ENCODE measurements around the gene STRA8. TPM values are rescaled to one million over a fixed set of nuclear protein-coding genes. Genes with fewer than 3 reads are reported as not detected.

STRA8 gene
- polyA plus RNA-seq, 1 donor from 2014 or later, result not detected

- TF ChIP-seq RAD21 (conservative IDR thresholded peaks at IDR 0.05) (no peak), REST (IDR thresholded peaks at IDR 0.05; ENCODE audit: borderline replicate concordance) (no peak), SMC3 (conservative IDR thresholded peaks at IDR 0.05; ENCODE audit: poor library complexity) (no peak), POLR2AphosphoS5 (IDR thresholded peaks at IDR 0.05) (no peak), EP300 (conservative IDR thresholded peaks at IDR 0.05; ENCODE audit: poor library complexity, severe bottlenecking) (no peak), EZH2 (IDR thresholded peaks at IDR 0.05; ENCODE audit: borderline replicate concordance, insufficient read depth, low read length, poor library complexity, severe bottlenecking) (no peak), TAF1 (IDR thresholded peaks at IDR 0.05; ENCODE audit: low read depth) (no peak), MXI1 (conservative IDR thresholded peaks at IDR 0.05; ENCODE audit: poor library complexity, severe bottlenecking) (no peak), CTCF (IDR thresholded peaks at IDR 0.05; ENCODE audit: poor library complexity, severe bottlenecking) (no peak)
- Histone ChIP-seq H3K79me2 (replicated peaks; ENCODE audit: insufficient read depth, low read length) (no peaks in the 10 kb centered on the region), H3K9ac (ENCODE audit: low read length) (no peak overlapping the region), H3K27me3 (ENCODE audit: insufficient read depth, low read depth, low read length) (no peaks in the 10 kb centered on the region), H3K27ac (ENCODE audit: low read length) (no peak overlapping the region), H4K20me1 (ENCODE audit: insufficient read depth) (no peaks in the 10 kb centered on the region), H2AFZ (ENCODE audit: low read depth, low read length) (no peak overlapping the region), H3F3A (ENCODE audit: insufficient read depth, low read length, poor library complexity, severe bottlenecking) (no peaks in the 10 kb centered on the region), H3K36me3 (ENCODE audit: insufficient read depth, low read length) (no peaks in the 10 kb centered on the region), H3K4me3 (ENCODE audit: low read length) (no peak overlapping the region), H3K9me2 (ENCODE audit: insufficient read depth, low read length) (no peaks in the 10 kb centered on the region), H3K4me2 (ENCODE audit: low read length) (no peak overlapping the region), H3K9me3 (ENCODE audit: low read length) (no peaks in the 10 kb centered on the region)
Observed at GRCh38 chr7:135206941-135207391, 26.7 kb upstream of the STRA8 start.

GRCh38 chr7:135207406-135208101 lies 26.1 kb upstream of the STRA8 start:
- Histone ChIP-seq H3K36me3 (ENCODE audit: insufficient read depth, low read length) (no peaks in the 10 kb centered on the region), H3K4me2 (ENCODE audit: low read length) (no peak overlapping the region), H3K9me2 (ENCODE audit: insufficient read depth, low read length) (no peaks in the 10 kb centered on the region), H3K27me3 (ENCODE audit: insufficient read depth, low read depth, low read length) (no peaks in the 10 kb centered on the region), H2AFZ (ENCODE audit: low read depth, low read length) (no peak overlapping the region), H4K20me1 (ENCODE audit: insufficient read depth) (no peaks in the 10 kb centered on the region), H3K27ac (ENCODE audit: low read length) (no peak overlapping the region), H3K4me3 (ENCODE audit: low read length) (no peak overlapping the region), H3K9me3 (ENCODE audit: low read length) (no peaks in the 10 kb centered on the region), H3K9ac (ENCODE audit: low read length) (no peak overlapping the region), H3K79me2 (replicated peaks; ENCODE audit: insufficient read depth, low read length) (no peaks in the 10 kb centered on the region), H3F3A (ENCODE audit: insufficient read depth, low read length, poor library complexity, severe bottlenecking) (no peaks in the 10 kb centered on the region)
- TF ChIP-seq RAD21 (conservative IDR thresholded peaks at IDR 0.05) (no peak), REST (IDR thresholded peaks at IDR 0.05; ENCODE audit: borderline replicate concordance) (no peak), CTCF (IDR thresholded peaks at IDR 0.05; ENCODE audit: poor library complexity, severe bottlenecking) (no peak), POLR2AphosphoS5 (IDR thresholded peaks at IDR 0.05) (no peak), TAF1 (IDR thresholded peaks at IDR 0.05; ENCODE audit: low read depth) (no peak), SMC3 (conservative IDR thresholded peaks at IDR 0.05; ENCODE audit: poor library complexity) (no peak), EP300 (conservative IDR thresholded peaks at IDR 0.05; ENCODE audit: poor library complexity, severe bottlenecking) (no peak)

Measured in neural cell (in vitro differentiated cells).